ENCODE measurements around the gene INTS15. TPM values are rescaled to one million over a fixed set of nuclear protein-coding genes. Genes with fewer than 3 reads are reported as not detected.

INTS15 gene
- total RNA-seq (10 to 100 TPM; 15.6 to 18.7 (median 17.3) TPM), polyA plus RNA-seq (9.4 TPM)
- long read RNA-seq, donor 1, transcript C7orf26-201 (6 exons, 2,182 nt) = major isoform, 5 of 11 reads
- long read RNA-seq, donor 1, partial matches to known transcripts = 3 of 11 reads
- long read RNA-seq, donor 1, other reads (novel, unspliced or antisense) = 3 of 11 reads
- long read RNA-seq, donor 2, transcript C7orf26-201 (6 exons, 2,182 nt) = major isoform, 8 of 10 reads
- long read RNA-seq, donor 2, partial matches to known transcripts = 0 of 10 reads
- long read RNA-seq, donor 2, other reads (novel, unspliced or antisense) = 2 of 10 reads
- long read RNA-seq, donor 3, partial matches to known transcripts = 1 of 2 reads
- long read RNA-seq, donor 3, other reads (novel, unspliced or antisense) = 0 of 2 reads
- long read RNA-seq, donor 4, transcript C7orf26-201 (6 exons, 2,182 nt) = major isoform, 10 of 10 reads
- long read RNA-seq, donor 4, partial matches to known transcripts = 0 of 10 reads
- long read RNA-seq, donor 4, other reads (novel, unspliced or antisense) = 0 of 10 reads

- intact Hi-C loops (cut with DNase I) = no loop called here
- Histone ChIP-seq H3K27ac (ENCODE audit: low read length) (peak within 1 kb of the TSS; percentile 90), H3K4me3 (ENCODE audit: low read length) (peak within 1 kb of the TSS; percentile 90), H3K4me1 (ENCODE audit: control insufficient read depth, insufficient read depth, low read length) (no peaks in the 10 kb centered on the region), H3K27me3 (ENCODE audit: control insufficient read depth, insufficient read depth) (no peaks in the 10 kb centered on the region), H3K9me3 (ENCODE audit: control insufficient read depth, low read length) (no peaks in the 10 kb centered on the region)
- peak; percentile 79 to 92 (median 90) for DNase-seq
- WGBS = under 1% methylated on average over 107 of the region's 107 CpGs
- peak; percentile 95 for ATAC-seq
Measured at GRCh38 chr7:6589829-6590644, at the start of gene INTS15. TSS of gene INTS15 (plus strand) at chr7:6590021. CDS start at chr7:6590284, 263 bp downstream.

DNA sequence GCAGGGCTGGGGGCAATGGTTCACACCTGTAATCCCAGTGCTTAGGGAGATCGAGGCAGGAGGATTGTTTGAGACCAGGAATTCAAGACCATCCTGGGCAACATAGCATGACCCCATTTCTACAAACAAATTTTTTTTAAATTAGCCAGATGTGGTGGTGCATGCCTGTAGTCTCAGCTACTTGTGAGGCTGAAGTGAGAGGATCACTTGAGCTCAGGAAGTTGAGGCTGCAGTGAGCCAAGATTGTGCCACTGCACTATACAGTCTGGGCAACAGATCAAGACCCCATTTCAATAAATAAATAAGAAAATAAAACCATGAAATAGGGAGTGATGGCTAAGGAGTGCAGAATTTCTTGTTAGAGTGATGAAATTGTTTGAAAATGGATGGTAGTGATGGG lies 47.5 kb upstream of the INTS15 start:
- no peak for DNase-seq
- Histone ChIP-seq H3K27me3 (ENCODE audit: control insufficient read depth, insufficient read depth) (no peaks in the 10 kb centered on the region), H3K4me3 (ENCODE audit: low read length) (no peak overlapping the region), H3K27ac (ENCODE audit: low read length) (no peak overlapping the region), H3K4me1 (ENCODE audit: control insufficient read depth, insufficient read depth, low read length) (no peaks in the 10 kb centered on the region), H3K9me3 (ENCODE audit: control insufficient read depth, low read length) (no peaks in the 10 kb centered on the region)
- WGBS = 93% methylated on average over 1 of the region's 1 CpG
- no peak for ATAC-seq
- intact Hi-C loops (cut with DNase I) = no loop called here

- Histone ChIP-seq H3K9me3 (ENCODE audit: control insufficient read depth, low read length) (no peaks in the 10 kb centered on the region), H3K27me3 (ENCODE audit: control insufficient read depth, insufficient read depth) (no peaks in the 10 kb centered on the region), H3K4me1 (ENCODE audit: control insufficient read depth, insufficient read depth, low read length) (no peaks in the 10 kb centered on the region), H3K4me3 (ENCODE audit: low read length) (no peak overlapping the region), H3K27ac (ENCODE audit: low read length) (no peak overlapping the region)
- ATAC-seq = no peak
- DNase-seq = peak in 1 of 3 donors; percentile 7
- intact Hi-C loops (cut with DNase I) = no loop called here
- 82% methylated on average over 22 of the region's 22 CpGs for WGBS
Measured at GRCh38 chr7:6545398-6546126, 44.3 kb upstream of the INTS15 start.

GRCh38 chr7:6546498-6547251 lies 43.1 kb upstream of the INTS15 start:
- Histone ChIP-seq H3K4me3 (ENCODE audit: low read length) (no peak overlapping the region), H3K4me1 (ENCODE audit: control insufficient read depth, insufficient read depth, low read length) (no peaks in the 10 kb centered on the region), H3K27ac (ENCODE audit: low read length) (no peak overlapping the region), H3K27me3 (ENCODE audit: control insufficient read depth, insufficient read depth) (no peaks in the 10 kb centered on the region), H3K9me3 (ENCODE audit: control insufficient read depth, low read length) (no peaks in the 10 kb centered on the region)
- ATAC-seq = no peak
- DNase-seq = peak in 1 of 3 donors; percentile 2
- 75% methylated on average over 12 of the region's 12 CpGs for WGBS
- intact Hi-C loops (cut with DNase I) = no loop called here

DNA sequence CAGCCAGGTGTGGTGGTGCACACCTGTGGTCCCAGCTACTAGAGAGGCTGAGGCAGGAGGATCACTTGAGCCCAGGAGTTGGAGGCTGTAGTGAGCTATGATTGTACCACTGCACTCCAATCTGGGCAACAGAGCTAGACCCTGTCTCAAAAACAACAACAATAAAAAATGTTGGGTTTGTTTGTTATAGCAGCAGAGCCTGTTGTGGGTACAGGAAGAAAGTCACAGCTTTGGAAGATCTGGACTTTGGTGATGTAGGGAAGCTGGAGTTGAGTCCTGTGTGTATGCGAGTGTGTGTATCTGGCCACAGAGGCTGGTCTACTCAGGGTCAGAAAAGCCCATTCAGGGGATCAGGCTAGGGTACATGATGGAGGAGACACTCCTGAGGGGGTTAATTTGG lies 42.4 kb upstream of the INTS15 start:
- no peaks in the 10 kb centered on the region for H3K27me3 ChIP-seq (ENCODE audit: control insufficient read depth, insufficient read depth)
- DNase-seq (no peak), ATAC-seq (no peak)
- intact Hi-C loops (cut with DNase I) = no loop called here
- 93% methylated on average over 1 of the region's 1 CpG for WGBS
- H3K4me3 ChIP-seq (ENCODE audit: low read length) = no peak overlapping the region
- no peaks in the 10 kb centered on the region for H3K9me3 ChIP-seq (ENCODE audit: control insufficient read depth, low read length)
- H3K27ac ChIP-seq (ENCODE audit: low read length) = no peak overlapping the region
- no peaks in the 10 kb centered on the region for H3K4me1 ChIP-seq (ENCODE audit: control insufficient read depth, insufficient read depth, low read length)

DNA sequence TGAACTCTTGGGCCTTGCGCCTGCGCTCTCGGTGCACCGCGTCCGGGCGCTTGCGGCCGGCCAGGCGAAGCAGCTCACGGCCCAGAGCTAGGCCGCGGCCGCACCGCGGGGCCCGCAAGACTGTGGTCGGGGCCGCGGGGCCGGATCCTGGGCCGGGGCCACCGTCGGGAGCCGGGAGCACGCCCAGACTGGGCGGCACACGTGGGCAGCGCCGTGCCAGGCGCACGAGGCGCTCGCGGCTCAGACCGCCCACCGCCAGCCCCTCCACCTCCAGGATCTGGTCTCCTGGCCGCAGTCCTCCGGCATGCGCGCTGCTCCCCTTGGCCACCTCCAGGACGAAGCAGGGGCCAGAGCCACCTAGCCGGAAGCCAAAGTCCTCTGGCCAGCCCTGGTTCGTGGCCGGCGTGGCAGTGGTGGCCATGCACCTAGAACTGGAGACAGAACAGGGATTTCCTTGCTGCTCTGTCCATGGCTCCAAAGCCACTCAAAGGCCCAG lies 38.8 kb upstream of the INTS15 start, which contains the start of gene GRID2IP:
Gene GRID2IP (minus strand): TSS at position 446 of the 496 bp plus-strand sequence. CDS start 25 bp downstream, at position 421.
- DNase-seq = peak in 1 of 3 donors; percentile 27
- WGBS = 69% methylated on average over 46 of the region's 46 CpGs
- no peak within 1 kb of the TSS for H3K27ac ChIP-seq (ENCODE audit: low read length)
- no peaks in the 10 kb centered on the region for H3K27me3 ChIP-seq (ENCODE audit: control insufficient read depth, insufficient read depth)
- no peaks in the 10 kb centered on the region for H3K4me1 ChIP-seq (ENCODE audit: control insufficient read depth, insufficient read depth, low read length)
- ATAC-seq = no peak
- H3K9me3 ChIP-seq (ENCODE audit: control insufficient read depth, low read length) = no peaks in the 10 kb centered on the region
- intact Hi-C loops (cut with DNase I) = no loop called here
- no peak within 1 kb of the TSS for H3K4me3 ChIP-seq (ENCODE audit: low read length)

DNA sequence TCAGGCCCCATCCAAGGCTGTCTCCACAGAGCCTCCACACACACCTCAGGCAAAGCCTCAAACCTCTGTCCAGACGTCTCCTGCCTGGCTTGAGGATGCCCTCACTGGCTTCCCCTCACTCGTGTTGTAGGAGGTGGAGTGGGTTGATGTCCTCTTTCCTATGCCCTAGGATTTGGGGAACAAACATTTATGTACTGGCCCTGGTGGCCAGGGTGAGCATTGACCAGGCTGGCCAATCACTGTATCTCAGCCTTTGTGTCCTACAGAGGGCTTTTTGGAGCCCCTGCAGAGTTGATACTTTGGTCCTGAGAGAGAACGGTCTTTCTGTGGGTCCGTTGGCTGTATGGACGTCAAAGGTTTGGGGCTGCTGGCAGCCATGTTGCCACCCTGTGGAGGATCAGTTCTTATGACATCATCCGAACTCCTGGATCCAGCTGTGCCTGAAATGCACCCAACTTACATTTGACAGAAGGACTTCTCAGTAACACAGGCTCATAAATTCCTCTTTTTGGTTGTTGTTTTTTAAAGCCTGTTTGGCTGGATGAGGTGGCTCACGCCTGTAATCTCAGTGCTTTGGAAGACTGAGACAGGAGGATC lies 36.3 kb upstream of the INTS15 start:
- intact Hi-C loops (cut with DNase I) = no loop called here
- Histone ChIP-seq H3K27ac (ENCODE audit: low read length) (no peak overlapping the region), H3K4me1 (ENCODE audit: control insufficient read depth, insufficient read depth, low read length) (no peaks in the 10 kb centered on the region), H3K9me3 (ENCODE audit: control insufficient read depth, low read length) (no peaks in the 10 kb centered on the region), H3K27me3 (ENCODE audit: control insufficient read depth, insufficient read depth) (no peaks in the 10 kb centered on the region), H3K4me3 (ENCODE audit: low read length) (no peak overlapping the region)
- WGBS = 74% methylated on average over 7 of the region's 7 CpGs
- DNase-seq (peak in 1 of 3 donors; percentile 4), ATAC-seq (no peak)

- ATAC-seq (no peak), DNase-seq (peak in 1 of 3 donors; percentile 20)
- no peak overlapping the region for H3K4me3 ChIP-seq (ENCODE audit: low read length)
- H3K9me3 ChIP-seq (ENCODE audit: control insufficient read depth, low read length) = no peaks in the 10 kb centered on the region
- H3K27me3 ChIP-seq (ENCODE audit: control insufficient read depth, insufficient read depth) = no peaks in the 10 kb centered on the region
- no peaks in the 10 kb centered on the region for H3K4me1 ChIP-seq (ENCODE audit: control insufficient read depth, insufficient read depth, low read length)
- H3K27ac ChIP-seq (ENCODE audit: low read length) = no peak overlapping the region
- 82% methylated on average over 7 of the region's 7 CpGs for WGBS
- intact Hi-C loops (cut with DNase I) = no loop called here
Measured at GRCh38 chr7:6554848-6555247, 35.0 kb upstream of the INTS15 start.

- no peak overlapping the region for H3K27ac ChIP-seq (ENCODE audit: low read length)
- H3K4me1 ChIP-seq (ENCODE audit: control insufficient read depth, insufficient read depth, low read length) = no peaks in the 10 kb centered on the region
- H3K9me3 ChIP-seq (ENCODE audit: control insufficient read depth, low read length) = no peaks in the 10 kb centered on the region
- no peaks in the 10 kb centered on the region for H3K27me3 ChIP-seq (ENCODE audit: control insufficient read depth, insufficient read depth)
- H3K4me3 ChIP-seq (ENCODE audit: low read length) = no peak overlapping the region
- intact Hi-C loops (cut with DNase I) = no loop called here
- ATAC-seq (no peak), DNase-seq (no peak)
- WGBS = 67% methylated on average over 6 of the region's 6 CpGs
Measured at GRCh38 chr7:6556196-6556595, 33.6 kb upstream of the INTS15 start.

GRCh38 chr7:6558837-6559236 lies 31.0 kb upstream of the INTS15 start:
- ATAC-seq (peak in 1 of 2 donors; percentile 31), DNase-seq (peak in 1 of 3 donors; percentile 35)
- WGBS = 45% methylated on average over 6 of the region's 6 CpGs

More at GRCh38 chr7:6558837-6559236, 31.0 kb upstream of the INTS15 start:
- intact Hi-C loops (cut with DNase I) = no loop called here
- Histone ChIP-seq H3K4me1 (ENCODE audit: control insufficient read depth, insufficient read depth, low read length) (no peaks in the 10 kb centered on the region), H3K4me3 (ENCODE audit: low read length) (no peak overlapping the region), H3K27ac (ENCODE audit: low read length) (no peak overlapping the region), H3K9me3 (ENCODE audit: control insufficient read depth, low read length) (no peaks in the 10 kb centered on the region), H3K27me3 (ENCODE audit: control insufficient read depth, insufficient read depth) (no peaks in the 10 kb centered on the region)

All from right cardiac atrium (tissue), 5 donors.